Neural progenitor cell (in vitro differentiated cells): ENCODE measurements around the gene SLC25A13.

ENCODE experiments used
- EZH2 ChIP-seq: fragments of 200-600 bp; sonication (generic); IDR thresholded peaks from 2 replicates; pipeline ENCODE4 v1.6.1; 2017; ENCODE audit warnings: antibody characterized with exemption, mild to moderate bottlenecking, moderate library complexity
- TF ChIP-seq, protein P1 (sequence below): fragments of 200-600 bp; sonication (generic); IDR thresholded peaks from 2 replicates; pipeline ENCODE4 v1.5.1; 2017; ENCODE audit warnings: antibody characterized with exemption, mild to moderate bottlenecking

DNA sequence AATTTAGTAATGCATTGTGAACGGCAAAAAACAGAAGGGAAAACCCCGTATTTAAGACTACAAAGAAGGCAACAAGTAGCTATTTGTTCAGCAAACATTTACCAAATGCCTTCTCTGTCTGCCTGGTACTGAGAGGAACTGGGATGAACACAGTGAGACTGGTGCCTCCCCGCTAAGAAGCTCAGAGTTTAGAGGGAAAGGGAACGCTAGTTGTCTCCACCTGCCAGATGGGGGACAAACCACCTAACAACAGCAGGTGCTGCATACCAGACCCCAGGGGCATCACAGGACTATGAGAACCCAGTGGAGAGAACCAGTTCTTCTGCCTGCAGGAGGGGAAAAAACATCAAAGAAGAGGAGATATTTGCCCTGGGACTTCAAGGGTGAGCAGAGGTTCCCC is 147.1 kb downstream of the SLC25A13 start:
- TF ChIP-seq, protein P1, sequence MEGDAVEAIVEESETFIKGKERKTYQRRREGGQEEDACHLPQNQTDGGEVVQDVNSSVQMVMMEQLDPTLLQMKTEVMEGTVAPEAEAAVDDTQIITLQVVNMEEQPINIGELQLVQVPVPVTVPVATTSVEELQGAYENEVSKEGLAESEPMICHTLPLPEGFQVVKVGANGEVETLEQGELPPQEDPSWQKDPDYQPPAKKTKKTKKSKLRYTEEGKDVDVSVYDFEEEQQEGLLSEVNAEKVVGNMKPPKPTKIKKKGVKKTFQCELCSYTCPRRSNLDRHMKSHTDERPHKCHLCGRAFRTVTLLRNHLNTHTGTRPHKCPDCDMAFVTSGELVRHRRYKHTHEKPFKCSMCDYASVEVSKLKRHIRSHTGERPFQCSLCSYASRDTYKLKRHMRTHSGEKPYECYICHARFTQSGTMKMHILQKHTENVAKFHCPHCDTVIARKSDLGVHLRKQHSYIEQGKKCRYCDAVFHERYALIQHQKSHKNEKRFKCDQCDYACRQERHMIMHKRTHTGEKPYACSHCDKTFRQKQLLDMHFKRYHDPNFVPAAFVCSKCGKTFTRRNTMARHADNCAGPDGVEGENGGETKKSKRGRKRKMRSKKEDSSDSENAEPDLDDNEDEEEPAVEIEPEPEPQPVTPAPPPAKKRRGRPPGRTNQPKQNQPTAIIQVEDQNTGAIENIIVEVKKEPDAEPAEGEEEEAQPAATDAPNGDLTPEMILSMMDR: no peak
- TF ChIP-seq EZH2: no peak
